H9 (cell line): ENCODE data around the gene TBXAS1. TPM values are rescaled to one million over a fixed set of nuclear protein-coding genes. Genes with fewer than 3 reads are reported as not detected.

ENCODE experiments used
- DNase-seq: peaks from one replicate; pipeline ENCODE4 v3.0.0-alpha.2; 2017
- H2AFZ ChIP-seq: one replicate; pipeline ENCODE4 v1.6.1; 2013; ENCODE audit warnings: mild to moderate bottlenecking, low read length, control low read depth, moderate library complexity
- H2AK5ac ChIP-seq: 2 replicates; pipeline ENCODE4 v1.6.1; 2013; ENCODE audit warnings: low read length, control low read depth, mixed read lengths; ENCODE audit not compliant: insufficient read length
- H2BK120ac ChIP-seq: one replicate; pipeline ENCODE4 v1.6.1; 2013; ENCODE audit warnings: low read depth, mild to moderate bottlenecking, low read length, control low read depth, inconsistent platforms; ENCODE audit not compliant: poor library complexity, severe bottlenecking
- H2BK12ac ChIP-seq: 2 replicates; pipeline ENCODE4 v1.6.1; 2013; ENCODE audit warnings: low read length, control low read depth, mixed read lengths, low read depth; ENCODE audit not compliant: insufficient read length
- H2BK15ac ChIP-seq: 2 replicates; pipeline ENCODE4 v1.6.1; 2013; ENCODE audit warnings: low read depth, low read length, control low read depth
- H2BK20ac ChIP-seq: one replicate; pipeline ENCODE4 v1.6.1; 2013; ENCODE audit warnings: low read depth, mild to moderate bottlenecking, low read length, control low read depth, inconsistent platforms; ENCODE audit not compliant: poor library complexity, severe bottlenecking
- H2BK5ac ChIP-seq: 2 replicates; pipeline ENCODE4 v1.6.1; 2013; ENCODE audit warnings: low read length, control low read depth, mixed read lengths; ENCODE audit not compliant: insufficient read length
- H3K14ac ChIP-seq: 2 replicates; pipeline ENCODE4 v1.6.1; 2013; ENCODE audit warnings: low read length, control low read depth; ENCODE audit not compliant: insufficient read depth
- H3K18ac ChIP-seq: 2 replicates; pipeline ENCODE4 v1.6.1; 2013; ENCODE audit warnings: low read depth, mild to moderate bottlenecking, mixed read lengths, low read length, control low read depth; ENCODE audit not compliant: insufficient read length
- H3K23ac ChIP-seq: 2 replicates; pipeline ENCODE4 v1.6.1; 2013; ENCODE audit warnings: low read length, control low read depth, mixed read lengths, low read depth; ENCODE audit not compliant: insufficient read length
- H3K23me2 ChIP-seq: 2 replicates; pipeline ENCODE4 v1.6.1; 2013; ENCODE audit warnings: low read depth, mild to moderate bottlenecking, mixed read lengths, low read length, control low read depth; ENCODE audit not compliant: insufficient read length, poor library complexity, severe bottlenecking
- H3K27ac ChIP-seq: 2 replicates; pipeline ENCODE4 v1.5.1; 2013; ENCODE audit warnings: low read length, control low read depth, mixed read lengths, low read depth; ENCODE audit not compliant: insufficient read length
- H3K27me3 ChIP-seq: 2 replicates; pipeline ENCODE4 v1.6.1; 2013; ENCODE audit warnings: low read length, control low read depth, inconsistent platforms; ENCODE audit not compliant: insufficient read depth
- H3K4ac ChIP-seq: 2 replicates; pipeline ENCODE4 v1.6.1; 2013; ENCODE audit warnings: low read depth, mild to moderate bottlenecking, control low read depth, inconsistent platforms, low read length, moderate library complexity
- H3K4me1 ChIP-seq: 2 replicates; pipeline ENCODE4 v1.6.1; 2013; ENCODE audit warnings: low read length, control low read depth, inconsistent platforms; ENCODE audit not compliant: insufficient read depth
- H3K4me2 ChIP-seq: 2 replicates; pipeline ENCODE4 v1.6.1; 2013; ENCODE audit warnings: low read length, control low read depth, mixed read lengths; ENCODE audit not compliant: insufficient read length, insufficient read depth
- H3K56ac ChIP-seq: 2 replicates; pipeline ENCODE4 v1.6.1; 2013; ENCODE audit warnings: low read depth, mild to moderate bottlenecking, mixed read lengths, low read length, control low read depth; ENCODE audit not compliant: insufficient read length
- H3K79me1 ChIP-seq: 2 replicates; pipeline ENCODE4 v1.6.1; 2013; ENCODE audit warnings: low read depth, mild to moderate bottlenecking, moderate library complexity, low read length, control low read depth, inconsistent platforms; ENCODE audit not compliant: insufficient read depth, poor library complexity, severe bottlenecking
- H3K79me2 ChIP-seq: 2 replicates; pipeline ENCODE4 v1.6.1; 2013; ENCODE audit warnings: low read length, control low read depth, inconsistent platforms; ENCODE audit not compliant: insufficient read depth
- H3K9ac ChIP-seq: 2 replicates; pipeline ENCODE4 v1.6.1; 2013; ENCODE audit warnings: low read length, control low read depth, mixed read lengths; ENCODE audit not compliant: insufficient read length; ENCODE audit errors: extremely low read depth
- H3K9me3 ChIP-seq: one replicate; pipeline ENCODE4 v1.6.1; 2013; ENCODE audit warnings: low read depth, low read length, inconsistent platforms; ENCODE audit not compliant: control insufficient read depth
- H3T11ph ChIP-seq: one replicate; pipeline ENCODE4 v1.6.1; 2013; ENCODE audit warnings: mild to moderate bottlenecking, low read length, control low read depth, inconsistent platforms
- H4K20me1 ChIP-seq: one replicate; pipeline ENCODE4 v1.6.1; 2013; ENCODE audit not compliant: control insufficient read depth, insufficient read length, insufficient read depth
- H4K5ac ChIP-seq: 2 replicates; pipeline ENCODE4 v1.6.1; 2013; ENCODE audit warnings: low read depth, mild to moderate bottlenecking, mixed read lengths, low read length, control low read depth; ENCODE audit not compliant: insufficient read length
- H4K8ac ChIP-seq: replicated peaks from 2 replicates; pipeline ENCODE4 v1.6.1; 2013; ENCODE audit warnings: low read length, control low read depth, mixed read lengths, low read depth; ENCODE audit not compliant: insufficient read length
- H4K91ac ChIP-seq: 2 replicates; pipeline ENCODE4 v1.6.1; 2013; ENCODE audit warnings: low read depth, mild to moderate bottlenecking, moderate library complexity, mixed read lengths, low read length, control low read depth; ENCODE audit not compliant: insufficient read length
- H3K27ac Mint-ChIP-seq, 3 experiments: 2 replicates in 2 of 3; 3 replicates in 1 of 3; pipeline ENCODE4 v1.8.0; 2020 to 2021; ENCODE audit warnings: mixed read lengths in 3 of 3, mild to moderate bottlenecking in 1 of 3, moderate library complexity in 1 of 3
- H3K27me3 Mint-ChIP-seq: 2 replicates; pipeline ENCODE4 v1.8.0; 2021; ENCODE audit warnings: low read depth, mild to moderate bottlenecking, moderate library complexity, mixed read lengths
- H3K36me3 Mint-ChIP-seq, 3 experiments: 2 replicates in 2 of 3; 3 replicates in 1 of 3; pipeline ENCODE4 v1.8.0; 2020 to 2021; ENCODE audit warnings: low read depth in 3 of 3, mixed read lengths in 3 of 3; ENCODE audit not compliant: insufficient read depth in 1 of 3
- H3K4me1 Mint-ChIP-seq, 2 experiments: 2 replicates each; pipeline ENCODE4 v1.8.0; 2020; ENCODE audit warnings: mixed read lengths in 2 of 2
- H3K4me3 Mint-ChIP-seq, 2 experiments: 2 replicates in 1 of 2; 3 replicates in 1 of 2; pipeline ENCODE4 v1.8.0; 2020 to 2021; ENCODE audit warnings: mild to moderate bottlenecking in 2 of 2, mixed read lengths in 2 of 2, moderate library complexity in 1 of 2
- H3K9me3 Mint-ChIP-seq, 2 experiments: 2 replicates in 1 of 2; 3 replicates in 1 of 2; pipeline ENCODE4 v1.8.0; 2020; ENCODE audit warnings: mild to moderate bottlenecking in 2 of 2, mixed read lengths in 2 of 2, moderate library complexity in 1 of 2
- total RNA-seq: library from RNA; stranded (reverse); gene quantifications from 2 replicates; pipeline ENCODE4 v1.2.1, GENCODE V29; 2021
- TF ChIP-seq, protein P1 (sequence below): fragments of 200-600 bp; sonication (generic); conservative IDR thresholded peaks from 3 replicates; pipeline ENCODE4 v1.8.0; 2021; ENCODE audit warnings: antibody characterized with exemption, mild to moderate bottlenecking

Gene TBXAS1
- total RNA-seq, 1 experiment from 2014 or later: 0.39 TPM

DNA sequence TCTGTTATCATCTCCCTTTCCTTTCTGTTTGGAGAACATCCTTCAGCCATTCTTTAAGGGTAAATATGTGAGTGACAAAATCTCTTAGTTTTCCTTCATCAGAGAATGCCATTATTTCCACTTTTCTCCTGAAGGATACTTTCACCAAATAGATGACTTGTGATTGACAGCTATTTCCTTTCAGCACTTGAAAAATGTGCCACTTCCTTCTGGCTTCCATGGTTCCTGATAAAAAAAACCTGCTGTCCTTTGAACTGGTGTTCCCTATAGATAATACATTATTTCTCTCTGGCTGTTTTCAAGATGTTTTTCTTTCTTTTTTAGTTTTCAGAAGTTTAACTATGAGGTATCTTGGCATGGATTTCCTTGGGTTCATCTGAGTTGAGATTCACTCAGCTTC lies 79.7 kb downstream of the TBXAS1 start:
- no peak overlapping the region for H2BK20ac ChIP-seq
- H2BK12ac ChIP-seq: no peak overlapping the region
- H4K5ac ChIP-seq: no peak overlapping the region
- H3K79me1 ChIP-seq: no peaks in the 10 kb centered on the region
- H3K56ac ChIP-seq: no peak overlapping the region
- no peaks in the 10 kb centered on the region for H3K9me3 ChIP-seq
- H4K91ac ChIP-seq: no peak overlapping the region
- no peaks in the 10 kb centered on the region for H3K36me3 Mint-ChIP-seq
- H3K4me1 Mint-ChIP-seq: no peaks in the 10 kb centered on the region
- H3K4me3 Mint-ChIP-seq: no peak overlapping the region
- no peak overlapping the region for H3K27ac Mint-ChIP-seq
- H2AFZ ChIP-seq: no peak overlapping the region
- H3K27ac ChIP-seq: no peak overlapping the region
- H3K9ac ChIP-seq: no peak overlapping the region
- peaks cover 0 to 3% of the 10 kb centered on the region in 2 experiments; a peak in 2 of 5 replicates for H3K9me3 Mint-ChIP-seq
- H3T11ph ChIP-seq: no peak overlapping the region
- H3K27me3 Mint-ChIP-seq: peaks cover 4% of the 10 kb centered on the region
- H3K23ac ChIP-seq: no peak overlapping the region
- H3K18ac ChIP-seq: no peak overlapping the region
- H4K8ac ChIP-seq: no peak overlapping the region
- no peaks in the 10 kb centered on the region for H3K23me2 ChIP-seq
- no peaks in the 10 kb centered on the region for H3K4me1 ChIP-seq
- no peak for DNase-seq
- H2AK5ac ChIP-seq: no peak overlapping the region
- no peak overlapping the region for H3K14ac ChIP-seq
- TF ChIP-seq, protein P1, sequence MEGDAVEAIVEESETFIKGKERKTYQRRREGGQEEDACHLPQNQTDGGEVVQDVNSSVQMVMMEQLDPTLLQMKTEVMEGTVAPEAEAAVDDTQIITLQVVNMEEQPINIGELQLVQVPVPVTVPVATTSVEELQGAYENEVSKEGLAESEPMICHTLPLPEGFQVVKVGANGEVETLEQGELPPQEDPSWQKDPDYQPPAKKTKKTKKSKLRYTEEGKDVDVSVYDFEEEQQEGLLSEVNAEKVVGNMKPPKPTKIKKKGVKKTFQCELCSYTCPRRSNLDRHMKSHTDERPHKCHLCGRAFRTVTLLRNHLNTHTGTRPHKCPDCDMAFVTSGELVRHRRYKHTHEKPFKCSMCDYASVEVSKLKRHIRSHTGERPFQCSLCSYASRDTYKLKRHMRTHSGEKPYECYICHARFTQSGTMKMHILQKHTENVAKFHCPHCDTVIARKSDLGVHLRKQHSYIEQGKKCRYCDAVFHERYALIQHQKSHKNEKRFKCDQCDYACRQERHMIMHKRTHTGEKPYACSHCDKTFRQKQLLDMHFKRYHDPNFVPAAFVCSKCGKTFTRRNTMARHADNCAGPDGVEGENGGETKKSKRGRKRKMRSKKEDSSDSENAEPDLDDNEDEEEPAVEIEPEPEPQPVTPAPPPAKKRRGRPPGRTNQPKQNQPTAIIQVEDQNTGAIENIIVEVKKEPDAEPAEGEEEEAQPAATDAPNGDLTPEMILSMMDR: no peak
- H3K4me2 ChIP-seq: no peak overlapping the region
- no peak overlapping the region for H3K4ac ChIP-seq
- H2BK120ac ChIP-seq: no peak overlapping the region
- no peaks in the 10 kb centered on the region for H4K20me1 ChIP-seq
- no peaks in the 10 kb centered on the region for H3K27me3 ChIP-seq
- H2BK15ac ChIP-seq: no peak overlapping the region
- H2BK5ac ChIP-seq: no peak overlapping the region
- H3K79me2 ChIP-seq: no peaks in the 10 kb centered on the region
